ENCODE results near the gene SMARCA4.
"Not testable (repeated sequence)": the region's sequence is repeated elsewhere in the genome, so short reads cannot be mapped to it uniquely, and the experiment has no call there.

Gene SMARCA4

DNA sequence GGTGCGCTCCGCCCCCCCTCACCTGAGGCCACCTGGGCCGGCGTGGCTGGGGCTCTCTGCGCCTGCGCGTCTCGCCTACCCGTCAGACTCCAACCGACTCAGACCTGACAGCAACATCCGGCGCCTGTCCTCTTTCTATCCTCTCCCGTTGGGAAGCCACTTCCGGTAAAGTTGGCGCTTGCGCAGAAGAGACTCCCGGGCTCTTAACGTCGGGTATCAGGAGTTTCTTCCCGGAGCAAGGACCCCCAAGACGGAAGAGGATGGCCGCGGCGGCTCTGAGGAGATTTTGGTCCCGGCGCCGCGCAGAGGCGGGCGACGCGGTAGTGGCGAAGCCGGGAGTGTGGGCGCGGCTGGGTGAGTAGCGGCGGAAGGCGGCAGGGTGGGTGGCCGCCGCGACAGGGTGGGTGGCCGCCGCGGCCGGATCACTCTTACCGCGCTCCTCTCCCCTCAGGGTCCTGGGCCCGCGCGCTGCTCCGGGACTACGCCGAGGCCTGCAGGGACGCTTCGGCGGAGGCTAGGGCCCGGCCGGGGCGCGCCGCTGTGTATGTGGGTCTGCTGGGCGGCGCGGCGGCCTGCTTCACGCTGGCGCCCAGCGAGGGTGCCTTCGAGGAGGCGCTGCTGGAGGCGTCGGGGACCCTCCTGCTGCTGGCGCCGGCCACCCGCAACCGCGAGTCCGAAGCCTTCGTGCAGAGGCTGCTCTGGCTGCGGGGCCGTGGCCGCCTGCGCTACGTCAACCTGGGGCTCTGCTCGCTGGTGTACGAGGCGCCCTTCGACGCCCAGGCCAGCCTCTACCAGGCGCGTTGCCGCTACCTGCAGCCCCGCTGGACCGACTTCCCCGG lies 32.0 kb upstream of the SMARCA4 start, which contains the start of the genes TIMM29 and YIPF2:
TIMM29 (plus strand) TSS at position 249 of the 839 bp plus-strand sequence; CDS start at position 261, 12 bp downstream.
YIPF2 (minus strand) TSS at position 77 of the 839 bp plus-strand sequence. CDS start 229 bp downstream, outside the sequence.
- FAIRE-seq (peak; percentile 95), DNase-seq (ENCODE audit: extremely low spot score, insufficient read length, low read depth) (peak; percentile 96)

DNA sequence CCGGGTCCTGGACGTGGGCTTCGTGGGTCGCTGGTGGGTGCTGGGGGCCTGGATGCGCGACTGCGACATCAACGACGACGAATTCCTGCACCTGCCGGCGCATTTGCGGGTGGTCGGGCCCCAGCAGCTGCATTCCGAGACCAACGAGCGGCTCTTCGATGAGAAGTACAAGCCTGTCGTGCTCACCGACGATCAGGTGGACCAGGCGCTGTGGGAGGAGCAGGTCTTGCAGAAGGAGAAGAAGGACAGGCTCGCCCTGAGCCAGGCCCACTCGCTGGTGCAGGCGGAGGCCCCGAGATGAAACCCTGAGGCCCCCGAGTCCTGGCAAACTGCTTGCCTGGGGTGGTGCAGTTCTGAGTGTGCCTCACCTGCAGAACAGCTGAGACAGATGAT lies 31.4 kb upstream of the SMARCA4 start:
- DNase-seq (ENCODE audit: extremely low spot score, insufficient read length, low read depth) (no peak), FAIRE-seq (no peak)

DNA sequence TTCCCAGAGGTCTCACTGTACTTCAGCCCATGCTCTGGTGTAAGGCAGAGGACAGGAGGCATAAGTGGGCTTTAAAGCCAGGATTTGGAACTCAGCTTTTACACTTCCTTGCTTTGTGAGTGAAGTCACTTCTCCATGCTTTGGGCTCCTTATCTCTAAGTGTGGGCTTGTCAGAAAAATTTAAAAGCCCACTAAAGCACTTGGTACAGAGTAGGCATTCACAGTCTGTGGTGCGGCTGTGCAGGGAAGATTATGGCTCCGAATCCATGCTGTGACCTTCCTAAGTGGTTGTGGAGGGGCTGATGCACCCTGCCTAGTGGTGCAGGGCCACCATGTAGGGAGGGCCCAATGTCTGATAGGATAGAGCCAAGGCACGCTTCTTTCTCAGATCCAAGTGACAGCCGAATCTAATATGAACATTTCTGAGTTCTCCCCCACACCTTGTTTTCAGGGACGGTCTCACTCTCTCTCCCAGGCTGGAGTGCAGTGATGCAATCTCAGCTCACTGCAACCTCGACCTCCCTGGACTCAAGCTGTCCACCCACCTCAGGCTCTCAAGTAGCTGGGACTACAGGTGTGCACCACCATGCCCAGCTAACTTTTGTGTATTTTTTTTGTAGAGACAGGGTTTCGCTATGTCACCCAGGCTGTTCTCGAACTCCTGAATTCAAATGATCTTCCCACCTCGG lies 25.3 kb upstream of the SMARCA4 start:
- FAIRE-seq (no peak), DNase-seq (ENCODE audit: extremely low spot score, insufficient read length, low read depth) (no peak)

- no peak for DNase-seq (ENCODE audit: extremely low spot score, insufficient read length, low read depth)
- peak; percentile 65 for FAIRE-seq
Observed at GRCh38 chr19:10936661-10937084, 24.2 kb upstream of the SMARCA4 start.

- not testable (repeated sequence) for FAIRE-seq; DNase-seq (ENCODE audit: extremely low spot score, insufficient read length, low read depth)
Observed at GRCh38 chr19:10941649-10942048, 19.2 kb upstream of the SMARCA4 start.

GRCh38 chr19:10943412-10943811 lies 17.4 kb upstream of the SMARCA4 start:
- FAIRE-seq; DNase-seq (ENCODE audit: extremely low spot score, insufficient read length, low read depth): not testable (repeated sequence)

- DNase-seq (ENCODE audit: extremely low spot score, insufficient read length, low read depth) (no peak), FAIRE-seq (no peak)
Observed at GRCh38 chr19:10945264-10945663, 15.6 kb upstream of the SMARCA4 start.

DNA sequence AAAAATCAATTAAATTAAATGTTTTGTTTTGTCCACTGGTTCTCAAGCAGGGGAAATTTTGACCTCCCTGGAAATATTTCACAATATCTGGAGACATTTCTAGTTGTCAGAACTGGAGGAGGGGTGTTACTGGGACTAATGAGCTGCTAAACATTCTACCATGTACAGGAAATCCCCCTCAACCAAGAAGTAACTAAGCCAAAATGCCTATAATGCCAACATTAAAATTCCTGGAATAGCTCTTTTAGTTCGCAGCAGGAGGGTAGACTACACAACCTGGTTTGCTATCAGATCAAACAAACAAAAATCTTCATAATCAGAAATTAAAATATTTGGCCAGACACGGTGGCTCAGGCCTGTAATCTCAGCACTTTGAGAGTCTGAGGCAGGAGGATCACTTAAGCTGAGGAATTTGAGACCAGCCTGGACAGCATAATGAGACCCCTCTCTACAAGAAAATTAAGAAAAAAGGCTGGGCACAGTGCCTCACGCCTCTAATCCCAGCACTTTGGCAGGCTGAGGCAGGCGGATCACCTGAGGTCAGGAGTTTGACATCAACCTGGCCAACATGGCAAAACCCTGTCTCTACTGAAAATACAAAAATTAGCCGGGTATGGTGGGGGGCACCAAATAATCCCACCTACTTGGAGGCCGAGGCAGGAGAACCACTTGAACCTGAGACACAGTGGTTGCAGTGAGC lies 13.7 kb upstream of the SMARCA4 start:
- FAIRE-seq, result no peak
- DNase-seq (ENCODE audit: extremely low spot score, insufficient read length, low read depth), result no peak

DNA sequence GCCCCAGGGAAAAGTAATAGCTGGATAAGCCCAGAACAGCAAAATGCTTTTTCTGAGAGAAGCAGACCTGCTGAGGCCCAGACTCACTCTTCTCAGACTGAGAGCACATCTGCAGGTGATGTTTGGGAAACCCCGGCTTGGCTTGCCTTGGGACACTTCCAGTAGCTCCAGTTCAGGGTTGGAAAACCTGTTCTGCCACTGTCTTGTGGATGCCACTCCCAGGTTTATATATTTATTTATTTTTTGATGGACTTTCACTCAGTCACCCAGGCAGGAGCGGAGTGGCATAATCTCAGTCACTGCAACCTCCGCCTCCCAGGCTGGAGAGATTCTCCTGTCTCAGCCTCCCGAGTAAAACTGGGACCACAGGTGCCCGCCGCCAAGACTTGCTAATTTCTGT lies 8.0 kb upstream of the SMARCA4 start:
- DNase-seq (ENCODE audit: extremely low spot score, insufficient read length, low read depth) (no peak), FAIRE-seq (no peak)

DNA sequence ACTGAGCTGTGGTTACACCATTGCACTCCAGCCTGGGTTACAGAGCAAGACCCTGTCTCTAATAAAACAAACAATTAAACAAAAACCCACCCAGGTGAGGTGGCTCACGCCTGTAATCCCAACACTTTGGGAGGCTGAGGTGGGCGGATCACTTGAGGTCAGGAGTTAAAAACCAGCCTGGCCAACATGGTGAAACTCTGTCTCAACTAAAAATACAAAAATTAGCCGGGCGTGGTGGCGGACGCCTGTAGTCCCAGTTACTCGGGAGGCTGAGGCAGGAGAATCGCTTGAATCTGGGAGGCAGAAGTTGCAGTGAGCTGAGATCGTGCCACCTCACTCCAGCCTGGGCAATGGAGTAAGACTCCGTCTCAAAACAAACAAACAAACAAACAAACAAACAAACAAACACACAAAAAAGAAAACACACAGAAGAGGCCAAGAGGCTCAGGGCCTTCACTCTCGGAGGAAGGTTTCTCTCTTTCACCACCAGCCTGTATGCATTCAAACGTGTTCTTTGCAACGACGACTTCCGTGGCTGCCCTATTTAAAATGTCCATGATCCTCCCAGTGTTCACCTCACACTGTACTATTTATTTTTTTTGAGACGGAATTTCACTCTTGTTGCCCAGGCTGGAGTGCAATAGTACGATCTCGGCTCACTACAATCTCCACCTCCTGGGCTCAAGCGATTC lies 1.4 kb upstream of the SMARCA4 start:
- FAIRE-seq; DNase-seq (ENCODE audit: extremely low spot score, insufficient read length, low read depth): not testable (repeated sequence)

GRCh38 chr19:10961073-10961860 lies 437 bp downstream of the SMARCA4 start:
- DNase-seq (ENCODE audit: extremely low spot score, insufficient read length, low read depth) (no peak), FAIRE-seq (no peak)

- DNase-seq (ENCODE audit: extremely low spot score, insufficient read length, low read depth), result no peak
- FAIRE-seq, result no peak
Observed at GRCh38 chr19:10962863-10963262, 2.0 kb downstream of the SMARCA4 start.

- no peak for FAIRE-seq
- no peak for DNase-seq (ENCODE audit: extremely low spot score, insufficient read length, low read depth)
Observed at GRCh38 chr19:10963865-10964264, 3.0 kb downstream of the SMARCA4 start.

- DNase-seq (ENCODE audit: extremely low spot score, insufficient read length, low read depth) (no peak), FAIRE-seq (no peak)
Observed at GRCh38 chr19:10964903-10965302, 4.1 kb downstream of the SMARCA4 start.

DNA sequence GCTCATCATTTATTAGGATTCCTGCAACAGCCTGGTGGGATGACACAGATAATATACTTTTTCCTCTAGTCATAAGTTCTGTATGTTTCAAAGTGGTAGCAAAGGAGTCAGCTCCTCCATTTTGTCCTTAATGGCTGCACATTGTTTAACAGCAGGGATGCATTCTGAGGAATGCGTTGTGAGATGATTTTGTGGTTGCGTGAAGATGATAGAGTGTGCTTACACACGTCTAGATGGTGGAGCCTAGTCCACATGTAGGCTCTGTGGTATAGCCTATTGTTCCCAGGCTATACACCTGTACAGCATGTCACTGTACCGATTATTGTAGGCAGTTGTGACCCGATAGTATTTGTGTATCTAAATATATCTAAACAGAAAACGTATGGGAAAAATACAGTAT lies 4.6 kb downstream of the SMARCA4 start:
- FAIRE-seq (no peak), DNase-seq (ENCODE audit: extremely low spot score, insufficient read length, low read depth) (no peak)

- no peak for DNase-seq (ENCODE audit: extremely low spot score, insufficient read length, low read depth)
- FAIRE-seq, result no peak
Observed at GRCh38 chr19:10966809-10967208, 6.0 kb downstream of the SMARCA4 start.

DNA sequence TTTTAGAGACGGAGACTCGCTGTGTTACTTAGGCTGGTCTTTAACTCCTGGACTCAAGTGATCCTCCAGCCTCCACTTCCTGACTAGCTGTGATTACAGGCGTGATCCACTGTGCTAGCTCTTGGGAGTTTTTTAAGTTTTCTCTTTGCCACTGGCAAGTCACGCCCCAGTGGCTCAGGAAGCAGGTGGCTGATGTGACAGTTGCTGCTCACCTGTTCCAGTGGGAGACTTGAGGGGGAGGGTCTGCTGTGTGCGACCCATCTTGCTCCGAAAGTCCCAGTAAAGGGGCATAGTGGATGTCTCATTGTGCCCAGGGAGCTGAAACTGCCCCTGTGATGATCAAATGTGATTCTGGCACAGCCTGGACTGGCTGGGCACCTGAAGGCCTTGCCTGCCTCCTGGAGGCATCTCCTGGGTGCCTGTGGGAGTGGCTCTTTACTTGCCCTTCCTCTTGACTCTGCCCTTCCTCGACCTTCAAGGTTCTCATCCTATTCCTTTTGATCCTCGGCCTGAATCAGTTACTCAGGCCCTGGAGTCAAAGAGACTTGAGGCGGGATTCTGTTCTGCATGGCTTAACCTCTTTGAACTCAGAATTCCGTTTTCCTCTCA lies 7.8 kb downstream of the SMARCA4 start:
- DNase-seq (ENCODE audit: extremely low spot score, insufficient read length, low read depth), result no peak

GRCh38 chr19:10971107-10971726 lies 10.4 kb downstream of the SMARCA4 start:
- DNase-seq (ENCODE audit: extremely low spot score, insufficient read length, low read depth), result no peak
- no peak for FAIRE-seq

More for the DNA sequence above, 7.8 kb downstream of the SMARCA4 start:
- peak; percentile 79 for FAIRE-seq

All from GM18507 (cell line).